H1 (cell line): Measurements from ENCODE around the gene CGGBP1. TPM values are rescaled to one million over a fixed set of nuclear protein-coding genes. Genes with fewer than 3 reads are reported as not detected.

Source experiments
- NRF1 ChIP-seq: IDR thresholded peaks from 2 replicates; pipeline ENCODE4 v1.6.1; 2011; ENCODE audit warnings: mild to moderate bottlenecking, low read depth, low read length, improper control_type of control experiment
- SIN3A ChIP-seq, 2 experiments: IDR thresholded peaks in 1 of 2; conservative IDR thresholded peaks in 1 of 2; 2 replicates each; pipeline ENCODE4 v1.6.1; 2011 to 2012; ENCODE audit warnings: low read length in 2 of 2, improper control_type of control experiment in 1 of 2, low read depth in 1 of 2, mild to moderate bottlenecking in 1 of 2
- TEAD4 ChIP-seq: IDR thresholded peaks from 2 replicates; pipeline ENCODE4 v1.6.1; 2012; ENCODE audit warnings: low read depth, low read length, inconsistent platforms, mixed read lengths
- polyA plus RNA-seq, 7 experiments: library from polyadenylated mRNA; depleted of rRNA in 3 of 7; stranded (reverse) in 5 of 7; unstranded in 2 of 7; fragments of >200 nt in 5 of 7; fragments of 200-250 nt in 2 of 7; gene quantifications; 1 replicate in 5 of 7; 2 replicates in 1 of 7; 4 replicates in 1 of 7; pipeline versions ENCODE4 v1.2.1 to v1.2.3, GENCODE V29; 2011 to 2013; ENCODE audit warnings: missing spikeins in 2 of 7, mixed read lengths in 2 of 7
- total RNA-seq: library from RNA; stranded (reverse); fragmentation: NEBNext Ultra II Directional; extraction: Animal tissue kit (Norgen Biotek cat#: 25700); gene quantifications from 2 replicates; pipeline ENCODE4 v1.2.1, GENCODE V29; 2021

Gene CGGBP1
- total and polyA plus RNA-seq, 2 of the 8 experiments (the other 6 are each of a cell fraction or from before 2014, with no cell fraction given), result 22.9 to 61.4 TPM

DNA sequence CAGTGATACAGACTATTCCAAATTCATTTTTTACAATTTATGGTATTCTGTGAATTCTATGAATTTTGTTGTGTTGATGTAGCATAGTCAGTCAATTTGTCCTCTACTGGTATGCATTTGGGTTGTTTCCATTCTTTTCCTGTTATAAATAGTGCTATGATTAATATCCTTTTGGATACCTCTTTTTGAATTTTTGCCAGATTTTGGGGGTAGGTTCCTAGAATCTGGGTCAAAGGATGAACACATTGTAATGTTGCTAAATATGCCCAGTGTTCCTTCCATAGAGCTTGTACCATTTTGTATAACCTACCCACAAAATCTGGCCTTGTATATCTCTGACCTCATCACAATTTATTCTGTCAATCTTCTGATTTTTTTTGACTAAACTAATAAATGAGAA lies 46.5 kb upstream of the CGGBP1 start (continued):
- TF ChIP-seq SIN3A (conservative IDR thresholded peaks at IDR 0.05 in 1 of 2, IDR thresholded peaks at IDR 0.05 in 1 of 2; ENCODE audit: low read depth in 1 of 2, low read length in 2 of 2) (no peak), NRF1 (no peak), TEAD4 (no peak)
